Measurements from ENCODE around the gene PTPN2.

Gene PTPN2

DNA sequence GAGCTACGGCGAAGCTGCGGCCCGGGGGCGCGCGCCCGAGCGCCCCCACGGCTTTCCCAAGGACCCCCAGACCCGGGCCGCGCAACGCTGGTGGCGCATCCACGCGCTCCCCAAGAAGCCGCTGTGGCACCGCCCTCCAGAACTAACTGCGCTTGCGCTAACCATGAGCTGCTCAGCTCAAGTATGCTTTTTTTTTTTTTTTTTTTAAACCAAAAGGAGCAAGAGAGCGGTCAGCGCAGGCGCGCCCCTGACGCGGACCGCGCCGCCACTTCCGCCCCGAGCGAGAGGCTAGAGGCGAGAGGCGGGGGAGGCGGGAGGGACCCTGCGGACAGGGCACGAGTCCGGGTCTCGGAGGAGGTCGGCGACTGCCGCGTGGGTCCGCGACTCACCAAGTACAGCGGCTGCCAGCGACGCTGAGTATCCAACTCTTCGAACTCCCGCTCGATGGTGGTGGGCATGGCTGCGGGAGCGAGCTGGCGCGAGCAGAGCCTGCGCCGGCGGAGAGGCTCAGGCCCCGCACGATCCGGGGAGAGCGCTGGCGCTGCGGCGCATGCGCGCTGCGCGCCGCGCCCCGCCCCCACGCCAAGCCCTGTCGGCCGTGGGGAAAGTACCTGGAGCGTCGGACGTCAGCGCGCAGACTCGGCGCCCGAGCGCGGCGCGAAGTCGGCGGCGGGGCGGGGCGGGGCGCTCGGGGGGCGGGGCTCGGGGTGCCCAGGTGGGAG is at the start of gene PTPN2:
TSS of gene PTPN2 (minus strand) at position 554 of the 722 bp plus-strand sequence. CDS start at position 458, 96 bp downstream.
- Mint-ChIP-seq H3K36me3 (peaks cover 2 to 13% of the 10 kb centered on the region in 2 donors), H3K27ac (peak within 1 kb of the TSS; percentile 97), H3K4me1 (peaks cover 36 to 70% of the 10 kb centered on the region in 2 donors), H3K9me3 (no peaks in the 10 kb centered on the region), H3K27me3 (no peaks in the 10 kb centered on the region), H3K4me3 (peak within 1 kb of the TSS; percentile 95 to 96)
- DNase-seq (peak; percentile 91), ATAC-seq (replicated peaks) (peak; percentile 78 to 83)

- Mint-ChIP-seq H3K9me3 (no peaks in the 10 kb centered on the region), H3K27ac (no peak overlapping the region), H3K4me3 (no peak overlapping the region), H3K27me3 (peaks cover 8 to 10% of the 10 kb centered on the region in 2 donors), H3K36me3 (no peaks in the 10 kb centered on the region), H3K4me1 (peaks cover 3 to 6% of the 10 kb centered on the region in 2 donors)
- DNase-seq (no peak), ATAC-seq (replicated peaks) (no peak)
Measured at GRCh38 chr18:12933327-12933726, 49.3 kb upstream of the PTPN2 start.

DNA sequence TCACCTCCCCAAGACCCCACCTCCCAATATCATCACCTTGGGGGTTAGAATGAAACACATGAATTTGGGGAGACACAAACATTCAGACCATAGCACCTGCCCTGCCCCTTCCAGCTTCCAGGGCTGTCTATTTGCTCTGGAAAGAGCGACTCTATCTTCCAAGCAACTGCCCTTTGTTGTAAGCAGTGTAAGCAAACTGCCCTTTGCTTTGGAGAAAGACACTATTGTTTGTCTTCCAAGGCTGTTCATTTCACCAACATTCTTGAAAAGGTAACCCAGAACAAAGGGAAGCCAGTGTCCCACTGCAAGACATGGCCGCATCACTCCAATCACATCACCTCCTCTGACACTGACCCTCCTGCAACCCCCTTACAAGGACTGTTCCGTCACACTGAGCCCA is 46.9 kb upstream of the PTPN2 start:
- Mint-ChIP-seq H3K4me3 (no peak overlapping the region), H3K9me3 (no peaks in the 10 kb centered on the region), H3K27me3 (peaks cover 7 to 8% of the 10 kb centered on the region in 2 donors), H3K36me3 (no peaks in the 10 kb centered on the region), H3K27ac (no peak overlapping the region), H3K4me1 (peaks cover 3 to 6% of the 10 kb centered on the region in 2 donors)
- DNase-seq = no peak
- no peak for ATAC-seq (replicated peaks)

DNA sequence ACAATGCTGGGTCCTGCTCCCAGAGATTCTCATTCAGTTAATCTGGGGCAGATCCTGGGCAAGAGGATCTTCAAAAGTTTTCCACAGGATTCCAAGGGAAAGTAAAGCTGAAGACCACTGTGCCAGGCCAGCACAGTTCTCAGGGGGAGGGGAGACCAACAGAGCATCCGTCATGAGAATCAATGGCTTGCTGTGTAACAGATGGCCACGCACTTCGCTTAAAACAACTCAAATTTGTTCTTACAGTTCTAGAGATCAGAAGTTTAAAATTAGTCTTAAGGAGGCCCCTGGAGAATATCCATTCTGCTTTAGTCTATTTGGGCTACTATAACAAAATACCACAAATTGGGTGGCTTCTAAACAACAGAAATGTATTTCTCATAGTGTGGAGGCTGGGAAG is 46.3 kb upstream of the PTPN2 start:
- Mint-ChIP-seq H3K4me3 (no peak overlapping the region), H3K9me3 (no peaks in the 10 kb centered on the region), H3K27me3 (peaks cover 7 to 8% of the 10 kb centered on the region in 2 donors), H3K4me1 (peaks cover 3 to 6% of the 10 kb centered on the region in 2 donors), H3K36me3 (no peaks in the 10 kb centered on the region), H3K27ac (no peak overlapping the region)
- no peak for ATAC-seq (replicated peaks)
- DNase-seq = no peak

- Mint-ChIP-seq H3K27me3 (peaks cover 6 to 9% of the 10 kb centered on the region in 2 donors), H3K9me3 (no peaks in the 10 kb centered on the region), H3K4me3 (no peak overlapping the region), H3K27ac (no peak overlapping the region), H3K4me1 (peaks cover 1 to 4% of the 10 kb centered on the region in 2 donors), H3K36me3 (no peaks in the 10 kb centered on the region)
- ATAC-seq (replicated peaks) = no peak
- no peak for DNase-seq
Measured at GRCh38 chr18:12929477-12930083, 45.5 kb upstream of the PTPN2 start.

DNA sequence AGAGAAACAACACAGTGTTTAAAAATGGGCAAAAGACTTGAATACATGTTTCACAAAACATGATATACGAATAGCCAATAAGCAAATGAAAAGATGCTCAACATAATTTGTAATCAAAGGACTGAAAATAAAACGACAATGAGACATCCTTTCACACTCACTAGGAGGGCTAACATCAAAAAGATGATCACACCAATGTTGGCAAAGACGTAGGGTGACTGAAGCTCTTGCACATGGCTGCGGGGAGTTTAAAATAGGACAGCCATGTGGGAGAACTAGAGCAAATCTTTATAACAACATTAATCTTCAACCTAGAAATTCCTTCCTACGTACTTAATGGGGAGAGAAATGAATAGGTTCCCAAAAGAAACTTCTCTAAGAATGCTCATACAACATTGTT is 44.6 kb upstream of the PTPN2 start:
- no peak for ATAC-seq (replicated peaks)
- no peaks in the 10 kb centered on the region for H3K4me1 Mint-ChIP-seq

DNA sequence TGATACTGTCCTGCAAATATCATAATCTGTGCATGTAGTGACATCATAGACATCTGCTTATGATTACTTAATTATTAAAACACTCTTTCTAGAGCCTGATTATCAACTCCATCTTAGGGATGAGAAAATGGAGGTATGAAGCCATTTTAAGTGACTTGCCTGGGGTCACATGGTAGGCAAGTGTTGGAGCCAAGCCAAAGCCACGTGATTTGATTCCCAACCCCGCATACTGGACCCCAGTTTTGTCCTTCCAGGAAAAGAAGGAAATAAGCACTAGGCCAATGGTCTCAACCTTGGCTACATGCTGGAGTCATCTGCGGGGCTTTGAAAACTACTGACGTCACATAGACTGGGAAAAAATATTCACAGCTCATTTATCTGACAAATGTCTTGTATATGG is 44.2 kb upstream of the PTPN2 start:
- DNase-seq (no peak), ATAC-seq (replicated peaks) (no peak)
- Mint-ChIP-seq H3K27me3 (peaks cover 3 to 5% of the 10 kb centered on the region in 2 donors), H3K36me3 (no peaks in the 10 kb centered on the region), H3K27ac (no peak overlapping the region), H3K4me3 (no peak overlapping the region), H3K4me1 (no peaks in the 10 kb centered on the region), H3K9me3 (no peaks in the 10 kb centered on the region)

More for the DNA sequence above, 44.6 kb upstream of the PTPN2 start:
- Mint-ChIP-seq H3K4me3 (no peak overlapping the region), H3K27me3 (peaks cover 3 to 5% of the 10 kb centered on the region in 2 donors), H3K9me3 (no peaks in the 10 kb centered on the region), H3K36me3 (no peaks in the 10 kb centered on the region), H3K27ac (no peak overlapping the region)
- DNase-seq = no peak

DNA sequence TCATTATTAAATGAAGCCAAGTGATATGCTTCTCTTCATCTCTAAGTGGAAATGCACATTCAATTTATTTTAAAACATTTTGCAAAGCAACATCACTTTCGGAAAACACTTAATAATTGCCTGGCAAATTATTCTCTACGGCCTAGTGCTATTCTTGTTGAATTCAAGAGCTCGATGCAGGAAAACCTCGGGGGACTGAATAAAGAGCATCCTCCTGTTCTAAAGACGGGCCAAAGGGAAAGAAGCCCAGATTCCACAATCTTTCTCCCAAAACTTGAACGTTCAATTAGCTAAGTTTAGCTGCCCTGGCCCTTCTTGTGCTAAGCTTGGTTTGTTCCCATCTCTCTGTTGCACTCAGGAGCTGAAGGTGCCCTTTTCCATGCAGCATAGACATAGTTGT is 40.6 kb upstream of the PTPN2 start:
- Mint-ChIP-seq H3K27me3 (peaks cover 0 to 5% of the 10 kb centered on the region in 2 donors), H3K36me3 (no peaks in the 10 kb centered on the region), H3K4me1 (no peaks in the 10 kb centered on the region), H3K27ac (no peak overlapping the region), H3K4me3 (no peak overlapping the region), H3K9me3 (no peaks in the 10 kb centered on the region)
- no peak for DNase-seq
- no peak for ATAC-seq (replicated peaks)

- no peak for ATAC-seq (replicated peaks)
- no peaks in the 10 kb centered on the region for H3K9me3 Mint-ChIP-seq
- H3K27me3 Mint-ChIP-seq = peaks cover 0 to 5% of the 10 kb centered on the region in 2 donors
- DNase-seq = no peak
- no peaks in the 10 kb centered on the region for H3K4me1 Mint-ChIP-seq
- H3K4me3 Mint-ChIP-seq = no peak overlapping the region
- no peak overlapping the region for H3K27ac Mint-ChIP-seq
- H3K36me3 Mint-ChIP-seq = no peaks in the 10 kb centered on the region
Measured at GRCh38 chr18:12922266-12922665, 38.2 kb upstream of the PTPN2 start.

- H3K36me3 Mint-ChIP-seq = no peaks in the 10 kb centered on the region
- no peak overlapping the region for H3K27ac Mint-ChIP-seq
- DNase-seq = no peak
- H3K4me1 Mint-ChIP-seq = no peaks in the 10 kb centered on the region
- peaks cover 0 to 5% of the 10 kb centered on the region in 2 donors for H3K27me3 Mint-ChIP-seq
- H3K4me3 Mint-ChIP-seq = no peak overlapping the region
- H3K9me3 Mint-ChIP-seq = no peaks in the 10 kb centered on the region
- ATAC-seq (replicated peaks) = no peak
Measured at GRCh38 chr18:12921178-12921577, 37.1 kb upstream of the PTPN2 start.

DNA sequence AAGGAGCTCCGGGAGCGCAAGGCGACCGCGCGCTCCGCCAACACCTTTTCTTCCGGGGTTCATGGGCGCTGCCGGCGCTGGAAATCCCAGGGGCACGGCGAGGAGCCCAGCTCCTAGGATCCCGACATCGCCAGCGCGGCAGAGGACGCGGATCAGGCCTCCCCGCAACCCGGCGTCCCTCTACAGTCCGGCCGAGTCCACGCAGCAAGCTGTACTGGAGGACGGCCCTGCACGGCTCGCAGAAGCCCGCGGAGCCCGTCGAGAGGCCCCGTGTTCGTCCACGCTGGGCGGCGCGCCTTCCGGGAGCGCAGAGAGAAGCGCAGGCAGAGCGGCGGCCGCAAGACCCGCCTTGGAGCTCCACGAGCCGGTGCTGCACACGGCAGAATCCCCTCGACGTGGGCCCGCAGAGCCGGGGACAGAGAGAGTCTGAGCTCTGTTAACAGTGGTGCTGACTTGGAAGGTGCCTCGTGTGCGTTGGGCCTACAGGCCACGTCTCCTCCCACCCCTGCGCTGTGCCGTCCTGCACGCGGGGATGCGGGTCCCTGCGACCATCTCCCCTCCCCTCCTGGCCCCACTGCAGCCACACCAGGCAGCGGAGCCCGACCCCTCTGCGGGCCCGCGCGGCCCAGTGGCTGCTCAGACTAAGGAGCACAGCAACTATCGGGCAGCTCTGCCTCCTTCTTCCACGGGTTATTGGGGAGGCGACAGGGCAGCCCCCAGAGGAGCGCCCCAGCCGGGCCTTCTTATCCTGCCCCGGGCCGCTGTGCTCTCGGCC is 28.1 kb upstream of the PTPN2 start:
- H3K4me3 Mint-ChIP-seq = peak overlapping the region; percentile 76 to 78
- ATAC-seq (replicated peaks) (no peak), DNase-seq (no peak)
- peaks cover 1 to 6% of the 10 kb centered on the region in 2 donors for H3K4me1 Mint-ChIP-seq
- H3K27me3 Mint-ChIP-seq = peaks cover 9 to 17% of the 10 kb centered on the region in 2 donors
- H3K9me3 Mint-ChIP-seq = peaks cover 0 to 2% of the 10 kb centered on the region in 2 donors
- peaks cover 2 to 6% of the 10 kb centered on the region in 2 donors for H3K36me3 Mint-ChIP-seq
- H3K27ac Mint-ChIP-seq = no peak overlapping the region

DNA sequence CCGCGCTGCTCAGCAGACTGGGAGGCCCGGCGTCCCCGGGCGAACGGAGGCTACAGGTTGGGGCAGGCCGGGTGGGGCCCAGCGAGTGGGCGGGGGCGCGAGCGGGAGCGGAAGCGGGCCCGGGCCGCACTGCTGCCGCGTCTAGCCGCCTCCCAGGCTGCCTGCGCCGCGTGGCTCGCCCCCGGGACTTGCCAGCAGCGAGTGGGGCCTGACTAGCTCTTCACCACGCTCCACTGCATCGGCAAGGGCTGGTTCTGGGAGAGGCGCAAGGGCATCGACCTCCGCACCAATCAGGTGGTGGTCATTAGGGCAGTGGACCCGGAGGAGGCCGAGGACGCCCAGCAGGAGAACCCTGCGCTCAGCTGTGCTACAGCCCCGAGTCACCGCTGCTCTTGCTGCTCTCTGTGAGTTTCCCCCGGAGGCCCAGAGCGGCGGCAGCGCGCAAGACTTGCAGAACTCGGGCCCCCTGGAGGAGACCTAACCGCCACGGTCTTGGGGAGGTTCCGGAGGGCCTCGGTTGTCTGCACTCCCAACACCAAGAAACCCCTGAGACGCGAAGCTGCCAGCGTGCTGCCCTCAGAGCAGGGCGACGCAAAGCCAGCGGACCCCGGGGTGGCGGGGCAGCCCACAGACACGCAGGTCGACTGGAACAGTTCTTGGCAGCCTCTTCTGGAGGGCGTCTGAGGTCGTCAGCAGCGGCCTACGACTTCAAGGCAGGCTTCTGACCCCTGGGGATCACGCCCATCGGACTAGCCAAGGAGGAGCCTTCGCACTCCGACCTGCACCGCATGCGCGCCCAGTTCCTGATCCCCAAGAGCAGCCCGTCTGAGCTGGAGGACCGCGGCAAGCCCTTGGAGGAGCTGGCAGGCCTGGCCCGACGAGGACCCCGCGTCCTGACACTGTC is 27.2 kb upstream of the PTPN2 start:
- Mint-ChIP-seq H3K4me1 (peaks cover 1 to 6% of the 10 kb centered on the region in 2 donors), H3K4me3 (peak overlapping the region; percentile 76 to 78), H3K36me3 (peaks cover 2 to 6% of the 10 kb centered on the region in 2 donors), H3K27me3 (peaks cover 17 to 20% of the 10 kb centered on the region in 2 donors), H3K27ac (peak overlapping the region; percentile 80), H3K9me3 (peaks cover 0 to 2% of the 10 kb centered on the region in 2 donors)
- DNase-seq (peak; percentile 34), ATAC-seq (replicated peaks) (peak; percentile 88 to 92)

- Mint-ChIP-seq H3K9me3 (peaks cover 0 to 2% of the 10 kb centered on the region in 2 donors), H3K36me3 (peaks cover 2 to 5% of the 10 kb centered on the region in 2 donors), H3K4me1 (peaks cover 1 to 6% of the 10 kb centered on the region in 2 donors), H3K27me3 (peaks cover 17 to 20% of the 10 kb centered on the region in 2 donors), H3K4me3 (no peak overlapping the region), H3K27ac (no peak overlapping the region)
- DNase-seq (no peak), ATAC-seq (replicated peaks) (no peak)
Measured at GRCh38 chr18:12908706-12909105, 24.7 kb upstream of the PTPN2 start.
